GM19239 (cell line): Measurements from ENCODE around the gene NFATC2.
A peak's percentile ranks its signal among the peaks of the same experiment; 100 is the strongest.

ENCODE experiments used
- DNase-seq: peaks from one replicate; pipeline ENCODE4 v3.0.0; 2011; ENCODE audit warnings: low spot score; ENCODE audit not compliant: insufficient read length
- FAIRE-seq: peaks from 2 replicates; lab custom pipeline; 2011; peaks lifted over from hg19 to GRCh38; lab: Jason Lieb, UNC

NFATC2 gene

GRCh38 chr20:51542571-51543421, at the start of gene NFATC2:
TSS of gene NFATC2 (minus strand) at chr20:51542719. CDS start at chr20:51542499, 220 bp downstream.
- FAIRE-seq (no peak), DNase-seq (peak; percentile 81)

DNA sequence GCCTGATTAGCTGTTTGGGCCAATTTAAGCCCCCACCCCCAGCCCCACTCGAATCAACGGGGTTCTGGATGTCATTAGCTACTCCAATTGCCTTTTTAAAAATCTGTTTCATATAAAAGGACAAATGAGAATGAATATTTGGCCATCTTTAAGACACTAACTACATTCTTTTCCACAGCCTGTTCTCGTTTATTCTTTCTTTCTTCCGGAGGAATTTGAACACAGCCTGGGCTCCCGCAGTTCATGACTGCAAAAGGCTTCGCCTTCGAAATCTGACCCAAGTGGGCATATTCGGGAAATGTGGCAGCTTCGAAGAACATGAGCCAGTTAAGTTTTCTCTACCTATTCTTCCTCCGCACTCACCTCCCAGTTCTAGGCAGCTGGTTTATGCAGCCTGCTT, 49.4 kb upstream of the NFATC2 start:
- DNase-seq (no peak), FAIRE-seq (no peak)

- FAIRE-seq: no peak
- DNase-seq: no peak
Measured at GRCh38 chr20:51588762-51589161, 46.2 kb upstream of the NFATC2 start.

- FAIRE-seq (no peak), DNase-seq (no peak)
Measured at GRCh38 chr20:51587145-51587544, 44.6 kb upstream of the NFATC2 start.

GRCh38 chr20:51586005-51586440, 43.5 kb upstream of the NFATC2 start:
- DNase-seq: no peak
- no peak for FAIRE-seq

DNA sequence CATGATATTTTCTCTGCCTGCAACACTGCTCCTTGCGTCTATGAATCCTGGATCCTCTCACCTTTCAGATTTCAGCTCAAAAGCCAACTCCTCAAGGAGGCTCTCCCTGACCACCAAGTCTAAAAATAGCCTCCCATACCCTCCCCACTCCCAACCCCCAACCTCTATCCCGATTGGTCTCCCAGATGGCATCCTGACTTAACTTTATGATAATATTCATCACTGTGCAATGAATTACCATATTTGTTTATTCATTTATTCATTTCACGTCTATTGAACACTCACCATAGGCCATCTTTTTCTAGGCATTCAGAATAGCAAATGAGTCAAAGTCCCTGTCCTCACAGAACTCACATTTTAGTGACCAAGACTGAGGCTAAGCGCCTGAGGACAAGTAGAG, 42.6 kb upstream of the NFATC2 start:
- no peak for FAIRE-seq

DNA sequence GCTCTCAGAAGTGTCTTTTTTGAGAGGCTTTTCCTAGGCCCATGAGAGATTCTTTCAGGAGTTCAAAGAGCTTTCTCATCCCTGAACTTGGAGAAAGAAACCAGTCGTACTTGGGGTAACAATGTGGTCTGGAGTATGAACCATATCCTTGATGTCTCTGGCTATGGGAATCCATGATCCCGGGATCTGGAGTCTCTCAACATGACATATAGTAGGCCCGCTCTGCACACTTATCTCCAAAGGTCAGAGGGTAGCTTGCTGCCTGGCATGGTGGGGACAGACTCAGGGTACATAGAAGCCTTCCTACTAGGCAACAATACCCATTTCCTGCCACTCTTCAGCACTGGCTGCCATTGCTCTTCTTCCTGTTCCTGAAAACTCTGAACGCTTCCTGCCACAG, 42.2 kb upstream of the NFATC2 start:
- no peak for FAIRE-seq

More for the DNA sequence above, 42.6 kb upstream of the NFATC2 start:
- DNase-seq: no peak

DNA sequence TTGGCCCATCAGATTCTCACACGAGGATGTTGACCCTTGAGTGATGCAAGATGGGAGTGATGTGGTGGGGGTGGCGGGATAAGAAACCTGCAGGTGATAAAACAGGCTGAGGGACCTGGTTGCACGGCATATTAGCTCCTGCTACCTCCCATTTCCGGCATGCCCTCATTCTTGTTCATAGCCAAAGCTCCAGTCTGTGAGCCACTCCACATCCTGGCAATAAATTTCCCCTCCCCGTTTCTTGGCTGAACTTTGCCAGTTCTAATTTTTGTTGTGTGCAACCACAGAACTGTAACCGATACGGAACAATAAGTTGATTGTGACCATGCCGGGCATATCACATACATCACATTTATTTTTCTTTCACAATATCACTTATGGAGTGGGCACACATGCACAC, 41.6 kb upstream of the NFATC2 start:
- DNase-seq (no peak), FAIRE-seq (no peak)

More for the DNA sequence above, 42.2 kb upstream of the NFATC2 start:
- DNase-seq: no peak

- DNase-seq: no peak
- no peak for FAIRE-seq
Measured at GRCh38 chr20:51583499-51583898, 41.0 kb upstream of the NFATC2 start.

DNA sequence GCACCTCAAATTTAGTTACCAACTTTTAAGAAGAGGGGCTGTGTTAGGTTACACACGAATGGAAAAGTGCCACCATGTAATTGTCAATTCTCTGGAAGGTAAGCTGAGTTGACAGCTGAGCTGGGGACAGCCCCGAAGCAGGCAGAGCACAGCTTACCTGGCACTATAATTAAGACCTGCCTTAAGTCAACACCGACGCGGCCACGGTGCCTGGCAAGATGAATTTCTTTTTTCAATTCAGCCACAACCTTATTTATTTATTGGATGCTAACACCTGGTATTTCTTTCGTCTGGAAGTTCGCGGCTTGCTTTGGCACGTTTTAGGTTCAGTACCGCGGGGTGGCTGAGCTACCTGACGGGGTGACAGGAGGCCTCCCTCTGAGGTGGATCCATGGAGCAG, 40.6 kb upstream of the NFATC2 start:
- no peak for FAIRE-seq

GRCh38 chr20:51581571-51581970, 39.1 kb upstream of the NFATC2 start:
- no peak for FAIRE-seq

More for the DNA sequence above, 40.6 kb upstream of the NFATC2 start:
- DNase-seq: no peak

GRCh38 chr20:51579137-51579536, 36.6 kb upstream of the NFATC2 start:
- DNase-seq: no peak
- FAIRE-seq: no peak

More at GRCh38 chr20:51581571-51581970, 39.1 kb upstream of the NFATC2 start:
- DNase-seq: no peak

- no peak for FAIRE-seq
- no peak for DNase-seq
Measured at GRCh38 chr20:51578145-51578459, 35.6 kb upstream of the NFATC2 start.

- no peak for FAIRE-seq
- DNase-seq: no peak
Measured at GRCh38 chr20:51577432-51578144, 35.1 kb upstream of the NFATC2 start.

DNA sequence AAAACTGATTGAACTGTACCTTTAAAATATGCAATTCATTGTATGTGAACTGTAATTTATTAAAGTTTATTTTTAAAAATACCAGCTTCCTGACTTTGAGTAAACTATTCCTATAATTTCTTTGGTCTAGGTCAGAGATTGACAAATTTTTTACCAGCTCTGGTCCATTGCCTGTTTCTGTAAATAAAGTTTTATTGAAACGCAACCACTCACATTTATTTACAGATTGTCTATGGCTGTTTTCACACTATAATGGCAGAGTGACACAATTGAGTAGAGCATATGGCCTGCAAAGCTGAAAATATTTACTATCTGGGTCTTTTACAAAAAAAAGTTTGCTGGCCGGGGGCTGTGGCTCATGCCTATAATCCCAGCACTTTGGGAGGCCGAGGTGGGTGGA, 33.0 kb upstream of the NFATC2 start:
- no peak for DNase-seq
- no peak for FAIRE-seq

GRCh38 chr20:51574248-51575033, 31.9 kb upstream of the NFATC2 start:
- FAIRE-seq (no peak), DNase-seq (no peak)

- FAIRE-seq (no peak), DNase-seq (no peak)
Measured at GRCh38 chr20:51573576-51574243, 31.2 kb upstream of the NFATC2 start.

DNA sequence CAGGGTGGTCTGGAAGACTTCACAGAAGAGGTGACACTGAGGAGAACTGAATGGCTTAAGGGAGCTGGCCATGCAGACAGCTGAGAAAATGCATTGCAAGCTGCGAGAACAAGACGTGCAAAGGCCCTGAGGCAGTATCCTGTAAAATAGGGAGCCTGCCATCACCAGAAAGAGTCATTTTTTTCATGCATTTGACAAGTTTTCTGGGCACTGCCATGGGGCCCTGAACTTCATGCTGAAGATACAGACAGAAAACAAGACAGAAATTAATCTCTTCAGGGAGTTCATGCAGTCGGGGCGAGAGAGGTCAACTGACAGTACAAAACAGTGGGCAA, 28.9 kb upstream of the NFATC2 start:
- DNase-seq (no peak), FAIRE-seq (no peak)

- DNase-seq: no peak
- no peak for FAIRE-seq
Measured at GRCh38 chr20:51570739-51571459, 28.4 kb upstream of the NFATC2 start.
